ENCODE measurements around the gene UNC5C. TPM values are rescaled to one million over a fixed set of nuclear protein-coding genes. Genes with fewer than 3 reads are reported as not detected.
A peak's percentile ranks its signal among the peaks of the same experiment; 100 is the strongest.

UNC5C gene
- total RNA-seq, 4 donors from 2014 or later = 0.98 to 2.3 (median 1.2) TPM

GRCh38 chr4:95158045-95158444, 390.7 kb downstream of the UNC5C start:
- Histone ChIP-seq H3K9me3 (no peaks in the 10 kb centered on the region), H3K4me3 (no peak overlapping the region), H3K36me3 (no peaks in the 10 kb centered on the region), H3K4me1 (no peaks in the 10 kb centered on the region), H3K27ac (no peak overlapping the region), H3K27me3 (no peaks in the 10 kb centered on the region)
- TF ChIP-seq CTCF (IDR thresholded peaks at IDR 0.05) (no peak), POLR2A (IDR thresholded peaks at IDR 0.05) (no peak), EP300 (IDR thresholded peaks at IDR 0.05) (no peak)
- 83% methylated on average over 2 of the region's 2 CpGs for WGBS
- DNase-seq (ENCODE audit: low spot score in 2 of 2) = no peak

- Histone ChIP-seq H3K4me3 (no peak overlapping the region), H3K9me3 (no peaks in the 10 kb centered on the region), H3K4me1 (no peaks in the 10 kb centered on the region), H3K36me3 (no peaks in the 10 kb centered on the region), H3K27me3 (no peaks in the 10 kb centered on the region), H3K27ac (no peak overlapping the region)
- TF ChIP-seq POLR2AphosphoS5 (IDR thresholded peaks at IDR 0.05) (no peak), POLR2A (IDR thresholded peaks at IDR 0.05) (no peak), EP300 (IDR thresholded peaks at IDR 0.05) (no peak), CTCF (IDR thresholded peaks at IDR 0.05) (no peak)
- DNase-seq (ENCODE audit: low spot score in 2 of 2) = no peak
Measured at GRCh38 chr4:95157596-95157995, 391.2 kb downstream of the UNC5C start.

GRCh38 chr4:95156452-95156765, 392.4 kb downstream of the UNC5C start:
- 29% methylated on average over 3 of the region's 3 CpGs for WGBS
- no peak for DNase-seq (ENCODE audit: low spot score in 2 of 2)
- H3K4me3 ChIP-seq = no peak overlapping the region

GRCh38 chr4:95155759-95156451, 392.9 kb downstream of the UNC5C start:
- whole genome bisulfite sequencing = 85% methylated on average over 2 of the region's 2 CpGs
- H3K36me3 ChIP-seq = no peaks in the 10 kb centered on the region
- no peak overlapping the region for H3K27ac ChIP-seq
- no peaks in the 10 kb centered on the region for H3K4me1 ChIP-seq
- no peak overlapping the region for H3K4me3 ChIP-seq
- no peak for TF ChIP-seq POLR2A (IDR thresholded peaks at IDR 0.05)
- peak in 1 of 2 donors; percentile 21 for TF ChIP-seq CTCF (IDR thresholded peaks at IDR 0.05)
- no peak for TF ChIP-seq POLR2AphosphoS5 (IDR thresholded peaks at IDR 0.05)
- no peak for TF ChIP-seq EP300 (IDR thresholded peaks at IDR 0.05)
- no peaks in the 10 kb centered on the region for H3K9me3 ChIP-seq
- DNase-seq (ENCODE audit: low spot score in 2 of 2) = no peak
- no peaks in the 10 kb centered on the region for H3K27me3 ChIP-seq

More at GRCh38 chr4:95156452-95156765, 392.4 kb downstream of the UNC5C start:
- Histone ChIP-seq H3K27ac (no peak overlapping the region), H3K9me3 (no peaks in the 10 kb centered on the region), H3K4me1 (no peaks in the 10 kb centered on the region), H3K36me3 (no peaks in the 10 kb centered on the region), H3K27me3 (no peaks in the 10 kb centered on the region)
- no peak for TF ChIP-seq POLR2A (IDR thresholded peaks at IDR 0.05)
- no peak for TF ChIP-seq POLR2AphosphoS5 (IDR thresholded peaks at IDR 0.05)
- no peak for TF ChIP-seq CTCF (IDR thresholded peaks at IDR 0.05)
- TF ChIP-seq EP300 (IDR thresholded peaks at IDR 0.05) = no peak

GRCh38 chr4:95153182-95153581, 395.6 kb downstream of the UNC5C start:
- WGBS = 82% methylated on average over 5 of the region's 5 CpGs
- no peak for TF ChIP-seq POLR2AphosphoS5 (IDR thresholded peaks at IDR 0.05)
- TF ChIP-seq CTCF (IDR thresholded peaks at IDR 0.05) = no peak
- no peak for TF ChIP-seq EP300 (IDR thresholded peaks at IDR 0.05)
- no peak for TF ChIP-seq POLR2A (IDR thresholded peaks at IDR 0.05)
- no peaks in the 10 kb centered on the region for H3K4me1 ChIP-seq

More at GRCh38 chr4:95153182-95153581, 395.6 kb downstream of the UNC5C start:
- Histone ChIP-seq H3K36me3 (no peaks in the 10 kb centered on the region), H3K4me3 (no peak overlapping the region), H3K9me3 (no peaks in the 10 kb centered on the region), H3K27ac (no peak overlapping the region), H3K27me3 (no peaks in the 10 kb centered on the region)
- no peak for DNase-seq (ENCODE audit: low spot score in 2 of 2)
